H9 (cell line): ENCODE data around the gene FEN1. TPM values are rescaled to one million over a fixed set of nuclear protein-coding genes. Genes with fewer than 3 reads are reported as not detected.

Experiments used
- DNase-seq: peaks from one replicate; pipeline ENCODE4 v3.0.0-alpha.2; 2017
- H2AFZ ChIP-seq: one replicate; pipeline ENCODE4 v1.6.1; 2013; ENCODE audit warnings: mild to moderate bottlenecking, low read length, control low read depth, moderate library complexity
- H2AK5ac ChIP-seq: 2 replicates; pipeline ENCODE4 v1.6.1; 2013; ENCODE audit warnings: low read length, control low read depth, mixed read lengths; ENCODE audit not compliant: insufficient read length
- H2BK120ac ChIP-seq: one replicate; pipeline ENCODE4 v1.6.1; 2013; ENCODE audit warnings: low read depth, mild to moderate bottlenecking, low read length, control low read depth, inconsistent platforms; ENCODE audit not compliant: poor library complexity, severe bottlenecking
- H2BK12ac ChIP-seq: 2 replicates; pipeline ENCODE4 v1.6.1; 2013; ENCODE audit warnings: low read length, control low read depth, mixed read lengths, low read depth; ENCODE audit not compliant: insufficient read length
- H2BK15ac ChIP-seq: 2 replicates; pipeline ENCODE4 v1.6.1; 2013; ENCODE audit warnings: low read depth, low read length, control low read depth
- H2BK20ac ChIP-seq: one replicate; pipeline ENCODE4 v1.6.1; 2013; ENCODE audit warnings: low read depth, mild to moderate bottlenecking, low read length, control low read depth, inconsistent platforms; ENCODE audit not compliant: poor library complexity, severe bottlenecking
- H2BK5ac ChIP-seq: 2 replicates; pipeline ENCODE4 v1.6.1; 2013; ENCODE audit warnings: low read length, control low read depth, mixed read lengths; ENCODE audit not compliant: insufficient read length
- H3K14ac ChIP-seq: 2 replicates; pipeline ENCODE4 v1.6.1; 2013; ENCODE audit warnings: low read length, control low read depth; ENCODE audit not compliant: insufficient read depth
- H3K18ac ChIP-seq: 2 replicates; pipeline ENCODE4 v1.6.1; 2013; ENCODE audit warnings: low read depth, mild to moderate bottlenecking, mixed read lengths, low read length, control low read depth; ENCODE audit not compliant: insufficient read length
- H3K23ac ChIP-seq: 2 replicates; pipeline ENCODE4 v1.6.1; 2013; ENCODE audit warnings: low read length, control low read depth, mixed read lengths, low read depth; ENCODE audit not compliant: insufficient read length
- H3K23me2 ChIP-seq: 2 replicates; pipeline ENCODE4 v1.6.1; 2013; ENCODE audit warnings: low read depth, mild to moderate bottlenecking, mixed read lengths, low read length, control low read depth; ENCODE audit not compliant: insufficient read length, poor library complexity, severe bottlenecking
- H3K27ac ChIP-seq: 2 replicates; pipeline ENCODE4 v1.5.1; 2013; ENCODE audit warnings: low read length, control low read depth, mixed read lengths, low read depth; ENCODE audit not compliant: insufficient read length
- H3K27me3 ChIP-seq: 2 replicates; pipeline ENCODE4 v1.6.1; 2013; ENCODE audit warnings: low read length, control low read depth, inconsistent platforms; ENCODE audit not compliant: insufficient read depth
- H3K4ac ChIP-seq: 2 replicates; pipeline ENCODE4 v1.6.1; 2013; ENCODE audit warnings: low read depth, mild to moderate bottlenecking, control low read depth, inconsistent platforms, low read length, moderate library complexity
- H3K4me1 ChIP-seq: 2 replicates; pipeline ENCODE4 v1.6.1; 2013; ENCODE audit warnings: low read length, control low read depth, inconsistent platforms; ENCODE audit not compliant: insufficient read depth
- H3K4me2 ChIP-seq: 2 replicates; pipeline ENCODE4 v1.6.1; 2013; ENCODE audit warnings: low read length, control low read depth, mixed read lengths; ENCODE audit not compliant: insufficient read length, insufficient read depth
- H3K56ac ChIP-seq: 2 replicates; pipeline ENCODE4 v1.6.1; 2013; ENCODE audit warnings: low read depth, mild to moderate bottlenecking, mixed read lengths, low read length, control low read depth; ENCODE audit not compliant: insufficient read length
- H3K79me1 ChIP-seq: 2 replicates; pipeline ENCODE4 v1.6.1; 2013; ENCODE audit warnings: low read depth, mild to moderate bottlenecking, moderate library complexity, low read length, control low read depth, inconsistent platforms; ENCODE audit not compliant: insufficient read depth, poor library complexity, severe bottlenecking
- H3K79me2 ChIP-seq: 2 replicates; pipeline ENCODE4 v1.6.1; 2013; ENCODE audit warnings: low read length, control low read depth, inconsistent platforms; ENCODE audit not compliant: insufficient read depth
- H3K9ac ChIP-seq: 2 replicates; pipeline ENCODE4 v1.6.1; 2013; ENCODE audit warnings: low read length, control low read depth, mixed read lengths; ENCODE audit not compliant: insufficient read length; ENCODE audit errors: extremely low read depth
- H3K9me3 ChIP-seq: one replicate; pipeline ENCODE4 v1.6.1; 2013; ENCODE audit warnings: low read depth, low read length, inconsistent platforms; ENCODE audit not compliant: control insufficient read depth
- H3T11ph ChIP-seq: one replicate; pipeline ENCODE4 v1.6.1; 2013; ENCODE audit warnings: mild to moderate bottlenecking, low read length, control low read depth, inconsistent platforms
- H4K20me1 ChIP-seq: one replicate; pipeline ENCODE4 v1.6.1; 2013; ENCODE audit not compliant: control insufficient read depth, insufficient read length, insufficient read depth
- H4K5ac ChIP-seq: 2 replicates; pipeline ENCODE4 v1.6.1; 2013; ENCODE audit warnings: low read depth, mild to moderate bottlenecking, mixed read lengths, low read length, control low read depth; ENCODE audit not compliant: insufficient read length
- H4K8ac ChIP-seq: replicated peaks from 2 replicates; pipeline ENCODE4 v1.6.1; 2013; ENCODE audit warnings: low read length, control low read depth, mixed read lengths, low read depth; ENCODE audit not compliant: insufficient read length
- H4K91ac ChIP-seq: 2 replicates; pipeline ENCODE4 v1.6.1; 2013; ENCODE audit warnings: low read depth, mild to moderate bottlenecking, moderate library complexity, mixed read lengths, low read length, control low read depth; ENCODE audit not compliant: insufficient read length
- H3K27ac Mint-ChIP-seq, 3 experiments: 2 replicates in 2 of 3; 3 replicates in 1 of 3; pipeline ENCODE4 v1.8.0; 2020 to 2021; ENCODE audit warnings: mixed read lengths in 3 of 3, mild to moderate bottlenecking in 1 of 3, moderate library complexity in 1 of 3
- H3K27me3 Mint-ChIP-seq: 2 replicates; pipeline ENCODE4 v1.8.0; 2021; ENCODE audit warnings: low read depth, mild to moderate bottlenecking, moderate library complexity, mixed read lengths
- H3K36me3 Mint-ChIP-seq, 3 experiments: 2 replicates in 2 of 3; 3 replicates in 1 of 3; pipeline ENCODE4 v1.8.0; 2020 to 2021; ENCODE audit warnings: low read depth in 3 of 3, mixed read lengths in 3 of 3; ENCODE audit not compliant: insufficient read depth in 1 of 3
- H3K4me1 Mint-ChIP-seq, 2 experiments: 2 replicates each; pipeline ENCODE4 v1.8.0; 2020; ENCODE audit warnings: mixed read lengths in 2 of 2
- H3K4me3 Mint-ChIP-seq, 2 experiments: 2 replicates in 1 of 2; 3 replicates in 1 of 2; pipeline ENCODE4 v1.8.0; 2020 to 2021; ENCODE audit warnings: mild to moderate bottlenecking in 2 of 2, mixed read lengths in 2 of 2, moderate library complexity in 1 of 2
- H3K9me3 Mint-ChIP-seq, 2 experiments: 2 replicates in 1 of 2; 3 replicates in 1 of 2; pipeline ENCODE4 v1.8.0; 2020; ENCODE audit warnings: mild to moderate bottlenecking in 2 of 2, mixed read lengths in 2 of 2, moderate library complexity in 1 of 2
- WGBS: extraction: QIAGEN DNeasy Blood & Tissue Kit; methylation state at CpG from one replicate; pipeline ENCODE4 v1.1.7; 2013; ENCODE audit warnings: missing lambda C conversion rate, low lambda C conversion rate, mixed read lengths; ENCODE audit not compliant: insufficient read length; ENCODE audit errors: extremely low coverage; 5-methylcytosine and 5-hydroxymethylcytosine counted together
- total RNA-seq: library from RNA; stranded (reverse); gene quantifications from 2 replicates; pipeline ENCODE4 v1.2.1, GENCODE V29; 2021
- TF ChIP-seq, protein P1 (sequence below): fragments of 200-600 bp; sonication (generic); conservative IDR thresholded peaks from 3 replicates; pipeline ENCODE4 v1.8.0; 2021; ENCODE audit warnings: antibody characterized with exemption, mild to moderate bottlenecking

FEN1 gene
- total RNA-seq, 1 experiment from 2014 or later = 114 TPM

DNA sequence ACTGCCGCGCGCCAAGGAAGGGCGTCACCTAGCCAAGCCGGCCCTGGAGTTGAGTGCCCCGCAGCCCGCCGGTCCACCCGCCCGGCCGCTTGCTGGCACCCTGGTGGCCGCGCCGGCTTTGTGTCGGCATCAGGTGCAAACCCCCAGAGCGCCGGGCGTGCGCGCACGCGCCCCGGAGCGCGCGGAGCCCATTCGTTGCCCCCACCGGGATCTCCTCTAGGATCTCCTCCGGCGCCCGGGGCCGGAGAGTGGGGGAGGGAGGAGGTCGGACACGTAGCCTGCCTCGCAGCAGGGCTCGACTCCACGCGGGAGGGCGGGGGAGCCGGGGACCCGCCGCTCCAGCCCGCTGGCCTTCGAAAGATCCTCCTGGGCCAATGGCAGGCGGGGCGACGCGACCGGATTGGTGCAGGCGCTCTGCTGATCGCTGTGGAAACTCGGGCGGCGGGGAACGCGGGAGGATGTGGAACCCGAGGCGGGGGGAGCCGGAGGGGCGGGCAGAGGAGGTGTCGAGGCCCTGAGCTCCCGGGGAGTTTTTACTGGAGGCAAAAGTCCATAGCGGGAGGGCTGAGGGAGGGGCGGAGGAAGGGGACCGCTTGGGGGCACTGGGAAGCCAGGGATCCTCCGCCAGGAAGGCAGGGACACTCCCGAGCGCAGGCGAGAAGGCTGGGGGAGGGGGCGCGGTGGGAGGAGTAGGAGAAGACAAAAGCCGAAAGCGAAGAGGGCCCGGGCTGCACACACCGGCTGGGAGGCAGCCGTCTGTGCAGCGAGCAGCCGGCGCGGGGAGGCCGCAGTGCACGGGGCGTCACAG is 35.1 kb downstream of the FEN1 start, which contains the start of gene FADS2:
Gene FADS2, plus strand, starts transcription at position 730 of the 808 bp plus-strand sequence. CDS start 91 bp downstream, outside the sequence.
- Histone ChIP-seq H2BK15ac (no peak within 1 kb of the TSS), H2AFZ (no peak within 1 kb of the TSS), H2BK12ac (no peak within 1 kb of the TSS), H3K4me1 (peaks cover 5% of the 10 kb centered on the region; the same call in 1 of the 2 replicates), H4K8ac (no peak within 1 kb of the TSS), H3K14ac (peak within 1 kb of the TSS; percentile 76), H4K5ac (no peak within 1 kb of the TSS), H3K9me3 (no peaks in the 10 kb centered on the region), H3K4me2 (peak within 1 kb of the TSS; percentile 96), H3K23ac (no peak within 1 kb of the TSS), H2BK5ac (no peak within 1 kb of the TSS), H2AK5ac (no peak within 1 kb of the TSS), H2BK120ac (no peak within 1 kb of the TSS), H2BK20ac (no peak within 1 kb of the TSS), H3K79me2 (peaks cover 36% of the 10 kb centered on the region; the same call in 1 of the 2 replicates), H3K18ac (peak within 1 kb of the TSS; percentile 83), H3K23me2 (peaks cover 16% of the 10 kb centered on the region), H3K9ac (peak within 1 kb of the TSS; percentile 66), H3K27me3 (no peaks in the 10 kb centered on the region), H4K91ac (no peak within 1 kb of the TSS), H3K4ac (no peak within 1 kb of the TSS), H3K56ac (no peak within 1 kb of the TSS), H3K27ac (peak within 1 kb of the TSS; percentile 76), H3T11ph (no peak within 1 kb of the TSS), H3K79me1 (peaks cover 2% of the 10 kb centered on the region), H4K20me1 (no peaks in the 10 kb centered on the region)
- H3K4me3 Mint-ChIP-seq = peak within 1 kb of the TSS; percentile 91 to 93
- TF ChIP-seq, protein P1, sequence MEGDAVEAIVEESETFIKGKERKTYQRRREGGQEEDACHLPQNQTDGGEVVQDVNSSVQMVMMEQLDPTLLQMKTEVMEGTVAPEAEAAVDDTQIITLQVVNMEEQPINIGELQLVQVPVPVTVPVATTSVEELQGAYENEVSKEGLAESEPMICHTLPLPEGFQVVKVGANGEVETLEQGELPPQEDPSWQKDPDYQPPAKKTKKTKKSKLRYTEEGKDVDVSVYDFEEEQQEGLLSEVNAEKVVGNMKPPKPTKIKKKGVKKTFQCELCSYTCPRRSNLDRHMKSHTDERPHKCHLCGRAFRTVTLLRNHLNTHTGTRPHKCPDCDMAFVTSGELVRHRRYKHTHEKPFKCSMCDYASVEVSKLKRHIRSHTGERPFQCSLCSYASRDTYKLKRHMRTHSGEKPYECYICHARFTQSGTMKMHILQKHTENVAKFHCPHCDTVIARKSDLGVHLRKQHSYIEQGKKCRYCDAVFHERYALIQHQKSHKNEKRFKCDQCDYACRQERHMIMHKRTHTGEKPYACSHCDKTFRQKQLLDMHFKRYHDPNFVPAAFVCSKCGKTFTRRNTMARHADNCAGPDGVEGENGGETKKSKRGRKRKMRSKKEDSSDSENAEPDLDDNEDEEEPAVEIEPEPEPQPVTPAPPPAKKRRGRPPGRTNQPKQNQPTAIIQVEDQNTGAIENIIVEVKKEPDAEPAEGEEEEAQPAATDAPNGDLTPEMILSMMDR = 0 out of 3 replicates have a peak, but pooled peaks have one; percentile 17
- no CpG with 5 or more reads among the region's 83 CpGs for WGBS
- peak within 1 kb of the TSS; percentile 95 to 99 (median 98) for H3K27ac Mint-ChIP-seq
- no peaks in the 10 kb centered on the region for H3K27me3 Mint-ChIP-seq
- H3K36me3 Mint-ChIP-seq = peaks cover 16 to 29% (median 28%) of the 10 kb centered on the region in 3 experiments; a peak in 6 of 7 replicates
- DNase-seq = peak; percentile 95
- no peaks in the 10 kb centered on the region for H3K9me3 Mint-ChIP-seq
- H3K4me1 Mint-ChIP-seq = peaks cover 45 to 46% of the 10 kb centered on the region in 2 experiments
